Stimulated activated CD4-positive, alpha-beta T cell treated with anti-CD3 and anti-CD28 coated beads, Interleukin-2, amount 100 ng/mL, for 48 hours (primary cell): Measurements from ENCODE around the gene OTOS.

Experiments
- DNase-seq, 2 donors: peaks; one replicate each; pipeline ENCODE4 v3.0.0-alpha.2; 2020

The OTOS gene

GRCh38 chr2:240135706-240136012 is 4.8 kb downstream of the OTOS start:
- no peak for DNase-seq

- no peak for DNase-seq
Observed at GRCh38 chr2:240134956-240135520, 5.4 kb downstream of the OTOS start.

GRCh38 chr2:240134466-240134865 is 6.0 kb downstream of the OTOS start:
- no peak for DNase-seq

GRCh38 chr2:240133401-240133800 is 7.1 kb downstream of the OTOS start:
- DNase-seq = no peak

GRCh38 chr2:240132651-240132980 is 7.8 kb downstream of the OTOS start:
- DNase-seq = no peak

GRCh38 chr2:240131941-240132650 is 8.4 kb downstream of the OTOS start:
- no peak for DNase-seq

- no peak for DNase-seq
Observed at GRCh38 chr2:240131296-240131695, 9.2 kb downstream of the OTOS start.

GRCh38 chr2:240130393-240131195 is 9.9 kb downstream of the OTOS start:
- no peak for DNase-seq

- no peak for DNase-seq
Observed at GRCh38 chr2:240129731-240130392, 10.6 kb downstream of the OTOS start.

GRCh38 chr2:240129311-240129710 is 11.1 kb downstream of the OTOS start:
- no peak for DNase-seq

GRCh38 chr2:240128608-240129145 is 11.8 kb downstream of the OTOS start:
- no peak for DNase-seq

GRCh38 chr2:240127911-240128607 is 12.4 kb downstream of the OTOS start:
- no peak for DNase-seq

GRCh38 chr2:240127191-240127750 is 13.2 kb downstream of the OTOS start:
- no peak for DNase-seq

- no peak for DNase-seq
Observed at GRCh38 chr2:240126731-240127130, 13.7 kb downstream of the OTOS start.

- no peak for DNase-seq
Observed at GRCh38 chr2:240125742-240126141, 14.7 kb downstream of the OTOS start.

- DNase-seq = no peak
Observed at GRCh38 chr2:240124651-240125030, 15.8 kb downstream of the OTOS start.

GRCh38 chr2:240123821-240124650 is 16.4 kb downstream of the OTOS start:
- DNase-seq = no peak

- no peak for DNase-seq
Observed at GRCh38 chr2:240121675-240122074, 18.8 kb downstream of the OTOS start.

- no peak for DNase-seq
Observed at GRCh38 chr2:240121190-240121589, 19.3 kb downstream of the OTOS start.

- no peak for DNase-seq
Observed at GRCh38 chr2:240114233-240114632, 26.2 kb downstream of the OTOS start.

GRCh38 chr2:240112914-240113690 is 27.4 kb downstream of the OTOS start:
- DNase-seq = no peak
